Aorta (tissue), 5 donors: Measurements from ENCODE around the gene PRKRIP1. TPM values are rescaled to one million over a fixed set of nuclear protein-coding genes. Genes with fewer than 3 reads are reported as not detected.
"Not testable (repeated sequence)": the region's sequence is repeated elsewhere in the genome, so short reads cannot be mapped to it uniquely, and the experiment has no call there.

Experiments
- ATAC-seq: fragments of 200-7000 bp; cut with Tn5 transposase; one replicate; pipeline ENCODE4 v1.9.1; 2022; ENCODE audit warnings: moderate library complexity; ENCODE audit not compliant: low FRiP score
- DNase-seq, 2 donors: peaks; one replicate each; pipeline ENCODE4 v3.0.0-alpha.2; 2020
- H3K27ac ChIP-seq, 2 donors: one replicate each; pipeline ENCODE4 v1.5.1; 2013; ENCODE audit warnings: low read length in 2 of 2, mild to moderate bottlenecking in 2 of 2, moderate library complexity in 2 of 2, control low read depth in 1 of 2, inconsistent platforms in 1 of 2, low read depth in 1 of 2
- H3K27me3 ChIP-seq, 2 donors: one replicate each; pipeline ENCODE4 v1.6.1; 2013; ENCODE audit warnings: control low read depth in 1 of 2, low read length in 1 of 2, mild to moderate bottlenecking in 1 of 2, moderate library complexity in 1 of 2; ENCODE audit not compliant: insufficient read depth in 2 of 2, control insufficient read depth in 1 of 2
- H3K36me3 ChIP-seq, 2 donors: one replicate each; pipeline ENCODE4 v1.6.1; 2013; ENCODE audit warnings: control low read depth in 1 of 2, low read length in 1 of 2, mild to moderate bottlenecking in 1 of 2; ENCODE audit not compliant: insufficient read depth in 2 of 2, control insufficient read depth in 1 of 2
- H3K4me1 ChIP-seq, 2 donors: one replicate each; pipeline ENCODE4 v1.6.1; 2013; ENCODE audit warnings: low read length in 2 of 2, control low read depth in 1 of 2, mild to moderate bottlenecking in 1 of 2, moderate library complexity in 1 of 2; ENCODE audit not compliant: insufficient read depth in 2 of 2, control insufficient read depth in 1 of 2
- H3K4me3 ChIP-seq, 2 donors: one replicate each; pipeline ENCODE4 v1.5.1; 2013; ENCODE audit warnings: low read length in 2 of 2, control low read depth in 1 of 2, mild to moderate bottlenecking in 1 of 2
- H3K9me3 ChIP-seq: one replicate; pipeline ENCODE4 v1.6.1; 2013; ENCODE audit warnings: mild to moderate bottlenecking, low read length; ENCODE audit not compliant: control insufficient read depth
- WGBS, 2 donors: extraction: QIAGEN DNeasy Blood & Tissue Kit; methylation state at CpG; one replicate each; pipeline ENCODE4 v1.1.7; 2013; 5-methylcytosine and 5-hydroxymethylcytosine counted together
- intact Hi-C, 2 donors: fragments of 100-400 bp; cut with DNase I; formaldehyde crosslinking; loops; one replicate each; pipeline versions ENCODE4 v1.14.2 to v1.15.0; 2022
- long read RNA-seq, 2 donors: library from polyadenylated mRNA; unstranded; transcript quantifications; one replicate each; pipeline ENCODE4 v2.0.0, GENCODE V29; 2020 to 2021
- polyA plus RNA-seq, 2 donors: library from polyadenylated mRNA; stranded (reverse); fragments of 200-250 nt; gene quantifications; one replicate each; pipeline ENCODE4 v1.2.3, GENCODE V29; 2013
- total RNA-seq, 2 donors: library from RNA; stranded (reverse); fragmentation: NEBNext Ultra II Directional; extraction: Animal tissue kit (Norgen Biotek cat#: 25700); gene quantifications; one replicate each; pipeline ENCODE4 v1.2.1, GENCODE V29; 2021
- donor health status: healthy with polysubstance abuse.
- donor health status: Bipolar disorder and iron deficiency.
- donor health status: DM: no; HTN: no; CAD: no.
- donor health status: DM: no; HTN: no; CAD: no.
- donor health status: DM: yes; HTN: yes; CAD: no.

The PRKRIP1 gene
- total RNA-seq (10 to 100 TPM; 19.0 to 26.0 TPM), polyA plus RNA-seq (10 to 100 TPM; 14.9 to 66.5 TPM)
- long read RNA-seq, donor 1, transcript PRKRIP1-201 (6 exons, 2,159 nt), result major isoform, 31 of 46 reads
- long read RNA-seq, donor 1, partial matches to known transcripts, result 7 of 46 reads
- long read RNA-seq, donor 1, other reads (novel, unspliced or antisense), result 6 of 46 reads
- long read RNA-seq, donor 2, transcript PRKRIP1-201 (6 exons, 2,159 nt), result major isoform, 7 of 42 reads
- long read RNA-seq, donor 2, partial matches to known transcripts, result 5 of 42 reads
- long read RNA-seq, donor 2, other reads (novel, unspliced or antisense), result 25 of 42 reads

GRCh38 chr7:102395873-102396709, at the start of gene PRKRIP1:
PRKRIP1 (plus strand) TSS chr7:102396363; CDS start chr7:102396412, 49 bp downstream.
- H3K36me3 ChIP-seq, result no peaks in the 10 kb centered on the region
- H3K4me3 ChIP-seq, result peak within 1 kb of the TSS; percentile 53 to 90
- H3K27me3 ChIP-seq, result no peaks in the 10 kb centered on the region
- H3K27ac ChIP-seq, result peak within 1 kb of the TSS in 1 of 2 donors; percentile 41
- peak; percentile 94 for ATAC-seq
- no peaks in the 10 kb centered on the region for H3K9me3 ChIP-seq
- WGBS, 2 donors, result 0% methylated on average over 56 to 57 of the region's 59 CpGs
- intact Hi-C loops, result no loop called here
- no peaks in the 10 kb centered on the region for H3K4me1 ChIP-seq
- peak; percentile 88 to 89 for DNase-seq

GRCh38 chr7:102346983-102347382, 49.2 kb upstream of the PRKRIP1 start:
- H3K27ac ChIP-seq, H3K4me3 ChIP-seq, DNase-seq, intact Hi-C loops, H3K9me3 ChIP-seq, H3K27me3 ChIP-seq, H3K4me1 ChIP-seq, H3K36me3 ChIP-seq, ATAC-seq: not testable (repeated sequence)
- 81 to 85% methylated on average over 2 of the region's 6 CpGs for WGBS, 2 donors

GRCh38 chr7:102356344-102356743, 39.8 kb upstream of the PRKRIP1 start, which contains the start of gene SPDYE6:
SPDYE6 (minus strand) TSS chr7:102356444; CDS start chr7:102356023, 421 bp downstream.
- intact Hi-C loops, H3K4me1 ChIP-seq, ATAC-seq, H3K27ac ChIP-seq, H3K4me3 ChIP-seq, H3K27me3 ChIP-seq, DNase-seq, H3K36me3 ChIP-seq, H3K9me3 ChIP-seq: not testable (repeated sequence)
- no CpG with 5 or more reads among the region's 6 CpGs for WGBS, 2 donors

- 0 to 1% methylated on average over 69 to 76 of the region's 76 CpGs for WGBS, 2 donors
- H3K27me3 ChIP-seq, H3K4me1 ChIP-seq, intact Hi-C loops, H3K9me3 ChIP-seq, H3K36me3 ChIP-seq: not testable (repeated sequence)
- peak overlapping the region; percentile 41 to 54 for H3K4me3 ChIP-seq
- DNase-seq, result peak; percentile 97
- peak; percentile 100 for ATAC-seq
- H3K27ac ChIP-seq, result peak overlapping the region in 1 of 2 donors; percentile 31
Measured at GRCh38 chr7:102363549-102364393, 32.4 kb upstream of the PRKRIP1 start.

GRCh38 chr7:102364394-102364886, 31.7 kb upstream of the PRKRIP1 start:
- H3K27me3 ChIP-seq, DNase-seq, H3K9me3 ChIP-seq, H3K36me3 ChIP-seq, intact Hi-C loops, ATAC-seq, H3K4me1 ChIP-seq: not testable (repeated sequence)
- peak overlapping the region; percentile 41 to 54 for H3K4me3 ChIP-seq
- whole genome bisulfite sequencing, 2 donors, result 0% methylated on average over 13 to 20 of the region's 20 CpGs
- peak overlapping the region in 1 of 2 donors; percentile 3 for H3K27ac ChIP-seq

- H3K36me3 ChIP-seq, H3K27me3 ChIP-seq, ATAC-seq, DNase-seq, H3K4me1 ChIP-seq, intact Hi-C loops, H3K27ac ChIP-seq, H3K9me3 ChIP-seq, H3K4me3 ChIP-seq: not testable (repeated sequence)
- 52 to 54% methylated on average over 7 of the region's 7 CpGs for WGBS, 2 donors
Measured at GRCh38 chr7:102365390-102365789, 30.8 kb upstream of the PRKRIP1 start.

GRCh38 chr7:102370038-102370437, 26.1 kb upstream of the PRKRIP1 start:
- intact Hi-C loops, H3K4me3 ChIP-seq, H3K27me3 ChIP-seq, H3K9me3 ChIP-seq, DNase-seq, ATAC-seq, H3K27ac ChIP-seq, H3K4me1 ChIP-seq, H3K36me3 ChIP-seq: not testable (repeated sequence)

- H3K27me3 ChIP-seq, H3K4me1 ChIP-seq, ATAC-seq, H3K4me3 ChIP-seq, intact Hi-C loops, H3K9me3 ChIP-seq, H3K27ac ChIP-seq, H3K36me3 ChIP-seq, DNase-seq: not testable (repeated sequence)
- 14 to 16% methylated on average over 2 of the region's 2 CpGs for WGBS, 2 donors
Measured at GRCh38 chr7:102372796-102373195, 23.4 kb upstream of the PRKRIP1 start.
